Right lobe of liver (tissue), 4 donors: Measurements from ENCODE around the gene HNRNPM.

Experiments
- CTCF ChIP-seq, 4 donors: fragments of 200-600 bp in 3 of 4; fragments of 450-650 bp in 1 of 4; IDR thresholded peaks; one replicate each; pipeline versions ENCODE4 v1.5.1 to v1.8.0; 2016 to 2022; ENCODE audit warnings: antibody characterized with exemption in 4 of 4, mild to moderate bottlenecking in 2 of 4
- POLR2A ChIP-seq: fragments of 450-650 bp; IDR thresholded peaks from one replicate; pipeline ENCODE4 v1.6.1; 2017; ENCODE audit warnings: antibody characterized with exemption, mild to moderate bottlenecking
- donor health status: DM: no; HTN: no; CAD: no.
- donor health status: DM: no; HTN: no; CAD: no.
- donor health status: DM: no; HTN: yes; CAD: no.

DNA sequence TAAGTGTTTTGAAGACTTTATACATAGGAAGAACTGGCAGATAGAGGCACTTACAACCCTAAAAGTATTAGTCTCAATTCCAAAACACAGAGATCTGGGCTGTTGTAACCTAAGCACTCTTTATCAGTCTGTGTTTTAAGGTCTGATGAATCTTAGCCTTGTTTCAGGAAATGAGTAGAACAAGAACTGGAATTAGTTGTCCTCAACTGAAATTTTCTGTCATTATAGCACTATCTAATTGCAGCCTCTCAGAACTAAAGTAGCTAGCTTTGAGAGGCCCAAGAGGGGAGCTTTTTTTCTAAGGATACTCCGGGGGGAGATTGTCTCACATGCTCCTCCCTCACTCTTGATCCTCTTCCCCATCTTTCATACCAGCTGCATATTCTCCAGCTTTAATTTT lies 13.1 kb downstream of the HNRNPM start:
- no peak for TF ChIP-seq CTCF (IDR thresholded peaks at IDR 0.05)
- TF ChIP-seq POLR2A = no peak
